GM12874 (cell line): ENCODE measurements around the gene ARHGAP15.

ENCODE experiments used
- CTCF ChIP-seq: IDR thresholded peaks from 2 replicates; pipeline ENCODE4 v1.5.1; 2011; ENCODE audit warnings: low read depth, mild to moderate bottlenecking, control low read depth, low read length, moderate library complexity; ENCODE audit not compliant: insufficient read depth

Gene ARHGAP15

GRCh38 chr2:143226714-143227541 is 97.7 kb downstream of the ARHGAP15 start:
- TF ChIP-seq CTCF = no peak

- TF ChIP-seq CTCF = no peak
Observed at GRCh38 chr2:143229411-143229810, 100.2 kb downstream of the ARHGAP15 start.

- no peak for TF ChIP-seq CTCF
Observed at GRCh38 chr2:143229952-143230351, 100.7 kb downstream of the ARHGAP15 start.

- TF ChIP-seq CTCF = no peak
Observed at GRCh38 chr2:143230506-143231253, 101.5 kb downstream of the ARHGAP15 start.

GRCh38 chr2:143231254-143231645 is 102.0 kb downstream of the ARHGAP15 start:
- no peak for TF ChIP-seq CTCF

GRCh38 chr2:143237146-143237777 is 108.0 kb downstream of the ARHGAP15 start:
- TF ChIP-seq CTCF = no peak

GRCh38 chr2:143241403-143242088 is 112.3 kb downstream of the ARHGAP15 start:
- no peak for TF ChIP-seq CTCF
